Measurements from ENCODE around the gene ATF7IP.

The ATF7IP gene

DNA sequence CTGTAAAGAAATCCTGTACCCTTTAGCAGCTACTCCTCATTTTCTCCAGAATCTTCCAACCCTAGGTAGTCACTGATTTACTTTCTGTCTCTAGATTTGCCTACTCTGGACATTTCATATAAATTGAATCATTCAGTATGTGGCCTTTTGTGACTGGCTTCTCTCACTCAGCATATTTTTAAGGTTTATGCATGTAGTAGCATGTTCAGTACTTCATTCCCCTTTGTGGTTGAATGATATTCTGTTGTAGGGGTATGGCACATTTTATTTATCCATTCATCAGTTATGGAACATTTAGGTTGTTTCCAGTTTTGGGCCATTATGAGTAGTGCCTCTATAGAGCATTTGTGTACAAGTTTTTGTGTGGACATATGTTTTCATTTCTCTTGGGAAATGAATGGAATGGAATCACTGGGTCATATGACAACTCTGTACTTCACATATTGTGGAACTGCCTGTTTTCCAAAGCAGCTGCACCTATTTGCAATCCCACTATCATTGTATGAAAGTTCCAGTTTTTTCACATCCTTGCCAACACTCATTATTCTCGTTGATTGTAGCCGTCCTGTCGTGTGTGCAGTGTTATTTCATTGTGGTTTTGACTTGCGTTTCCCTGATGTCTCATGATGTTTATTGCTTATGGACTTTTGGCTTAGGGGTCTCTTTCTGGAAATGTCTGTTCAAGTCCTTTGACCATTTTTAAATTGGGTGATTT, 57.2 kb downstream of the ATF7IP start:
- DNase-seq: no peak

DNA sequence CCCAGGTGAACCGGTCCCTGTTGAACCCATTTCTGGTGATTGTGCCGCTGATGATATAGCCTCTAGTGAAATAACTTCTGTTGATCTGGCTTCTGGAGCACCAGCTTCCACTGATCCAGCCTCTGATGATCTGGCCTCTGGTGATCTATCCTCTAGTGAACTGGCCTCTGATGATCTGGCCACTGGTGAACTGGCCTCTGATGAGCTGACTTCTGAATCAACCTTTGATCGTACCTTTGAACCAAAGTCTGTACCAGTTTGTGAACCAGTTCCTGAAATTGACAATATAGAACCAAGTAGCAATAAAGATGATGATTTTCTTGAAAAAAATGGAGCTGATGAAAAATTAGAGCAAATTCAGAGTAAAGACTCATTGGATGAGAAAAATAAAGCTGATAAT, 59.1 kb downstream of the ATF7IP start:
- DNase-seq: no peak

GRCh38 chr12:14426792-14427191, 61.3 kb downstream of the ATF7IP start:
- no peak for DNase-seq

DNA sequence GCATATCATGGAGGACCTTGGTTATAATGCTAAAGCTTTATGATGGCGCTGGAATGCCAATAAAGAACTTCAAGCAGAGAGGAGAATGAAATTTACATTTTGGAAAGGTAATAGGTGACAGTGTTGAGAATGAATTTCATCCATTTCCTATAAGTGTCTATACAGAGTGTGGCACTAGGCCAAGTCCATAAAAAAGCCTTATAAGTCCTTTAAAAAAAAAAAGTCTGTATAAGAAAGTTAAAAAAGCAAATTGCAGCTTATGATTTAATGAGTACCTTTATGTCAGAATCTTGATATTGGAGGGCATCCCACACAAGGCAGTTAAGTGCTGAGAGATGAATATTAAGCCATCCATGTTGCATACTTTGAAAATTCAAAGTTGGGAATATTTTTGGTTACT, 62.4 kb downstream of the ATF7IP start:
- no peak for DNase-seq

DNA sequence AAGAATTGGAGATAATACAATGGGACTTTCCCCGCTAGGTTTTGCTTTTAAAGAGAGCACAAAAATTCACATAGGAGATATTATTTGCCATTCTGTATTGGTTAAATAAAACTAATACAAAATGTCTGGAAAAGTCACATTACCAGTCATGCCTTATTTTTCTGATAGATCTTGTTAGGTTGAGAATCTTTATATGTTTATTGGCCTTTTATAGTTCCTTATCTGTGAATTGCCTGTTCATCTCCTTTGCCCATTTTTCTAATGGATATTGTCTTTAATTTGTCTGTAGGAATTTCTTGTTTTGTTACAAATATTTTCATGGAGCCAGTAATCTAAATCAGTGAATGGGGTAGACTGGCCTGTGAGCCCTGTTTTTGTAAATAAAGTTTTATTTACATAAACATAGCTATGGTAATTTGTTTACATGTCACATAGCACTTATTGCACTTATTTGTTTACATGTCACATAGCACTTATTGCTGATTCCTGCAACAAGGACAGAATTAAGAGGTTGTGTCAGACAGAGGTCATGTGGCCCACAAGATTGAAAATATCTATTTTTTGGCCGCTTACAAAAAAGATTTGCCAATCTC, 65.0 kb downstream of the ATF7IP start:
- no peak for DNase-seq

- DNase-seq: no peak
These were observed 66.5 kb downstream of the ATF7IP start for GRCh38 chr12:14431975-14432374.

- no peak for DNase-seq
These were observed 70.1 kb downstream of the ATF7IP start for GRCh38 chr12:14435627-14436026.

- no peak for DNase-seq
These were observed 76.9 kb downstream of the ATF7IP start for GRCh38 chr12:14442221-14442881.

DNA sequence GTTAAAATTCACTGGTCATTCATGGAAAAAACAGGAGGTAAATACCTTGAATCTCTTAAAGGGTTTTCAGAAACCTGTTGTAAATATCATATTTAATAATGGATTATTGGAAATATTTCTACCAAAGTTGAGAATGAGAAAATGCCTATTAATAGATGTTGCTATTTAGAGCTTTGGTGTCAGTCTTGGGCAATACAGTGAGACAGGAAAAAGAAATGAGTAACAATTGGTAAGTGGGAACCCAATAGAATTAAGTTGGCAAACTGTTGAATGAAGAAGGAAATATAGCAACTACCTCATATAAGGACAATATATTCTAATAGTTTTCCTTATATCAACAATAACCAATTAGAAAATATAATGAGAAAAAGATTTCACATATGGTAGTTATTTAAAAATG, 78.0 kb downstream of the ATF7IP start:
- no peak for DNase-seq

DNA sequence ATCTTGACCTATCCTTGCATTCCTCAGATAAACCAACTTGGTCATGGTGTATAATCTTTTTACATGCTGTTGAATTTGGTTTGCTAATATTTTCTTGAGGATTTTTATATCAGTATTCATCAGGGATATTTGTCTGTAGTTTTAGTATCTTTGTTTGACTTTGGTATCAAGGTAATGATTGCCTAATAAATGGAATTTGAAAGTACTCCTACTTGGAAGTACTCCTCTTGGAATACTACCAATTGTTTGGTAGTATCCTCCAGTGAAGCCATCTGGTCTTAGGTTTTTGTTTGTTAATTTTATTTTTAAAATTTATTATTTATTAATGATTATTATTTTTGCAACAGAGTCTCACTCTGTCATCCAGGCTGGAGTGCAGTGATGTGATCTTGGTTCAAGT, 85.0 kb downstream of the ATF7IP start:
- DNase-seq: no peak

- no peak for DNase-seq
These were observed 86.9 kb downstream of the ATF7IP start for GRCh38 chr12:14452336-14452735.

DNA sequence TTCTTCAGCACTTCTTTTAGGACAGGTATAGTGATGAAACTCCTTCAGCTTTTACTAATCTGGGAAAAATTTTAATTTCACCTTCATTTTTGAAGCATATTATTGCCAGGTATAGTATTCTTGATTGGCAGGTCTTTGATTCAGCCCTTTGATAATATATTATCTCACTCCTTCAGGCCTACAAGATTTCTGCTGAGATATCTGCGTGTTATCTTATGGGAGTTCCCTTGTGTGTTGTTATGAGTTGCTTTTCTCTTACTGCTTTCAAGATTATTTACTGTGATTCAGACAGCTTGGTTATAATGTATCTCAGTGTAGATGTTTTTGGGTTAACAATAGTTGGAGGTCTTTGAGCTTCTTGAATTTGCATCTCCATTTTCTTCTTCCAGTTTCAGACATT, 87.4 kb downstream of the ATF7IP start:
- no peak for DNase-seq

- no peak for DNase-seq
These were observed 88.8 kb downstream of the ATF7IP start for GRCh38 chr12:14454098-14454907.

DNA sequence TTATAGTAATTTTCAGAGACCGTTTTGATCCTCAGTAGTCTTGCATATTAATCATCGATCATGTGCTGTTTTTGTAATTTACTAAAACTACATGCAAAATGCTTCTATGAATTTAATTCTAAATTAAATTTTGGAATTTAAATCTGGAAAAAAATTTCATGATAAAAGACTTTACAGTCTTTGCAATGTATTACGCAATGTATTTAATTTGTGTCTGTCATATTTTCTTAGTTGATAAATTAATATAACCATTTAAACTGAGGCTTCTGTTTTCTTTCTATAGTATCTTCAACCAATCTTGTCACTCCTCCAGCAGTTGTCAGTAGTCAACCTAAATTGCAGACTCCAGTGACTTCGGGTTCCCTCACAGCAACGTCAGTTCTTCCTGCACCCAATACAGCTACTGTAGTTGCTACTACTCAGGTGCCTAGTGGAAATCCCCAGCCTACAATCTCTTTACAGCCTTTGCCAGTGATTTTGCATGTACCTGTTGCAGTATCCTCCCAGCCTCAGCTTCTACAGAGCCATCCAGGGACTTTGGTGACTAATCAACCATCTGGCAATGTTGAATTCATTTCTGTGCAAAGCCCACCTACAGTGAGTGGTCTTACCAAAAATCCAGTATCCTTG, 94.8 kb downstream of the ATF7IP start:
- DNase-seq: no peak

GRCh38 chr12:14471497-14471896, 106.0 kb downstream of the ATF7IP start:
- DNase-seq: no peak

DNA sequence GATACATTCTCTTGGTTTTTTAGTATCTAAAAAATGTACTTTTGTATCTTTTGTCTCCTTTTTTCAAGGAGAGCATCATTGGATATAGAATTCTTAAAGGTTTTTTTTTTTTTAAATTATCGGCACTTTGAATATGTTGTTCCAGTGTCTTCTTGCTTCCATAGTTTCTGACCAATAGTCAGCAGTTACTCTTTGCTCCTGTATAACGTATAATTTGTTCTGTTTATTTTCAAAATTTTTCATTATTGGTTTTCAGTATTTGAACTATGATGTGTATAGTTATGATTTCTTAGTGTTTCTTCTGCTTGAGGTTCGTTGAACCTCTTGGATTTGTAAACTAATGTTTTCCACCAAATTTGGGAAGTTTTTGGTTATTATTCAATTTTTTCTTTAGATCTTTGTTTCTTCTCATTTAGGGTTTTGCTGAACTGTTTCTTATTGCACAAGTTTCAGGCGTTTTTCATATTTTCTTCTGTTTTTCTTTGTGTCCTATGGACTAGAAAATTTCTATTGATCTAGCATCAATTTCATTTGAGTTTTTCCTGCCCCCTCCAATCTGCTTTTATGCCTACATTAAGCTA, 108.3 kb downstream of the ATF7IP start:
- DNase-seq: no peak

DNA sequence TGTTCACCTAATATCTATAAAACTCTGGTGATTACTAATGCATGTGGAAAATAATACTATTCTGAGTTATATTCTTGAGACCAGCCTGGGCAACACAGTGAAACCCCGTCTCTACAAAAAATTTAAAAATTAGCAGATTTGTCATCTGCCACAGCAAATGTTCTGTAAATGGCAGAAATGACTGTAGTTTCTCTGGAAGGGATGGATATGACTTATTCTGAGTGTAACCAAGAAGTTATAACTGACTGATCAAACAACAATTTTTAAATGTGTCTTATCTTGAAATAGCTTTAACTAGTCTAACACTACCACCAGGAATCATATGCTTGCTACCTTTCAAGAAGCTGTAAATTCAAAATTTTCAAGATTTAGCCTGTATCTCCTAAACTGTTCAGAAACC, 113.5 kb downstream of the ATF7IP start:
- DNase-seq: no peak

DNA sequence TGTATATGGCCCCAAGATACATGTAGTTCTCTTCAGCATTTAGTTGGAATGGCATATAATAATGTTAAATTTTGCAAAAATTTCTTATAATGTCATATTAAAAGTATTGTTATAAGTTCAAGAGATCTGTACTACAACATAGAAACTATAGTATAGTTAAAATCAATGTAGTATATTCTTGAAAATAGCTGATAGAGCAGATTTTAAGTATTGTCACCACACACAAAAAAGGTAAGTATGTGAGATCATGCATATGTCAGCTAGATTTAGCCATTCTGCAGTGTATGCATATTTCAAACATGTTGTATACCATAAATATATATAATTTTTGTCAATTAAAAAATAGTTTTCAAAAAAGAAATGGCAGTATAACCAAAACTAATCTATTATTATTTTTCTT, 115.7 kb downstream of the ATF7IP start:
- DNase-seq: no peak

DNA sequence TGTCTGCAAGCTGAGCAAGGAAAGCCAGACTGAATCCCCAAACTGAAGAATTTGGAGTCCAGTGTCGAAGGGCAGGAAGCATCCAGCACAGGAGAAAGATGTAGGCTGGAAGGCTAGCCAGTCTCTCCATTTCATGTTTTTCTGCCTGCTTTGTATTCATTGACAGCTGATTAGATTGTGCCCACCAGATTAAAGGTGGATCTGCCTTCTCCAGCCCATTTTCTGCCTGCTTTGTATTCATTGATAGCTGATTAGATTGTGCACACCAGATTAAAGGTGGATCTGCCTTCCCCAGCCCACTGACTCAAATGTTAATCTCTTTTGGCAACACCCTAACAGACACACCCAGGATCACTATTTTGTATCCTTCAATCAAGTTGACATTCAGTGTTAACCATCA, 116.9 kb downstream of the ATF7IP start:
- DNase-seq: no peak

GRCh38 chr12:14482886-14483285, 117.4 kb downstream of the ATF7IP start:
- no peak for DNase-seq

DNA sequence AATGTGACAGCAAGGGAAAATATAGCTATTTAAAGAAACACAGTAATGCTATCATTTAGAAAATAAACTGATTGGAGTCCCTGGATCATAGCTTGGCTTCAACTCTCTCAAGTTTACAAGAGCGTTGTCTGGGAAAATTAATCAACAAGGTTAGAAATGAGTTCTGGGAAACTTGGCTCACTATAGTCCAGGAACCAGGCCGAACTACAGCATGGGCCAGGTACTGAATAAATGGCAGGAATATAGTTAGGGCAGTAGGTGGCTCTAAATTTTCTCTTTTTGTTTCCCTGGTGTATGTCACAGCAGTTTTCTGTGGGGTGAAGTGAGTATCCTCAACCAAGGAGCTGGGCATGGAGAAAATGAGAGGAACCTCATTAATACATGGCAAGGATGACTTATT, 129.8 kb downstream of the ATF7IP start:
- no peak for DNase-seq
